MM.1S (cell line): ENCODE results near the gene NPPC.

Source experiments
- CTCF ChIP-seq: fragments of 300-600 bp; sonication (generic); IDR thresholded peaks from 2 replicates; pipeline ENCODE4 v1.5.1; 2016; ENCODE audit warnings: antibody characterized with exemption, low read length, mixed read lengths
- EZH2 ChIP-seq: fragments of 300-600 bp; sonication (generic); optimal IDR thresholded peaks from 2 replicates; pipeline ENCODE3; 2017; ENCODE audit warnings: low read depth, mild to moderate bottlenecking, antibody characterized with exemption, low read length, mixed read lengths

GRCh38 chr2:231936491-231936890 lies 10.3 kb upstream of the NPPC start:
- TF ChIP-seq CTCF (no peak), EZH2 (no peak)
